ENCODE results near the gene KRT3.

The KRT3 gene

GRCh38 chr12:52795694-52796428 is at the start of gene KRT3:
TSS of gene KRT3 (minus strand) at chr12:52796117. CDS start at chr12:52796042, 75 bp downstream.
- DNase-seq, result no peak

GRCh38 chr12:52844386-52844785 is 48.5 kb upstream of the KRT3 start:
- DNase-seq, result no peak

- no peak for DNase-seq
These were observed 43.7 kb upstream of the KRT3 start for GRCh38 chr12:52839436-52840105.

GRCh38 chr12:52838609-52839435 is 42.9 kb upstream of the KRT3 start:
- DNase-seq, result no peak

- DNase-seq, result no peak
These were observed 42.1 kb upstream of the KRT3 start for GRCh38 chr12:52837781-52838608.

GRCh38 chr12:52837413-52837741 is 41.5 kb upstream of the KRT3 start:
- DNase-seq, result no peak

GRCh38 chr12:52836491-52837412 is 40.8 kb upstream of the KRT3 start:
- DNase-seq, result no peak

GRCh38 chr12:52836042-52836466 is 40.1 kb upstream of the KRT3 start:
- DNase-seq, result peak; percentile 75

- DNase-seq, result no peak
These were observed 39.5 kb upstream of the KRT3 start for GRCh38 chr12:52835271-52836041.

GRCh38 chr12:52834727-52835001 is 38.7 kb upstream of the KRT3 start:
- no peak for DNase-seq

GRCh38 chr12:52833922-52834726 is 38.2 kb upstream of the KRT3 start, which contains the start of gene KRT79:
TSS of gene KRT79 (minus strand) at chr12:52834311. CDS start at chr12:52834260, 51 bp downstream.
- DNase-seq, result no peak

- DNase-seq, result no peak
These were observed 37.3 kb upstream of the KRT3 start for GRCh38 chr12:52832985-52833905.

GRCh38 chr12:52832451-52832850 is 36.5 kb upstream of the KRT3 start:
- DNase-seq, result no peak

GRCh38 chr12:52831251-52831650 is 35.3 kb upstream of the KRT3 start:
- no peak for DNase-seq

GRCh38 chr12:52829986-52830770 is 34.3 kb upstream of the KRT3 start:
- no peak for DNase-seq

GRCh38 chr12:52828591-52829021 is 32.7 kb upstream of the KRT3 start:
- no peak for DNase-seq

GRCh38 chr12:52828156-52828555 is 32.2 kb upstream of the KRT3 start:
- DNase-seq, result no peak

GRCh38 chr12:52827499-52828090 is 31.7 kb upstream of the KRT3 start:
- DNase-seq, result no peak

Measured in activated CD8-positive, alpha-beta memory T cell treated with anti-CD3 and anti-CD28 coated beads, Interleukin-2, amount 50 U/mL, for 4 hours (primary cell).